Measurements from ENCODE around the gene NEMP1.
A peak's percentile ranks its signal among the peaks of the same experiment; 100 is the strongest.
"Not testable (repeated sequence)": the region's sequence is repeated elsewhere in the genome, so short reads cannot be mapped to it uniquely, and the experiment has no call there.

NEMP1 gene, protein sequence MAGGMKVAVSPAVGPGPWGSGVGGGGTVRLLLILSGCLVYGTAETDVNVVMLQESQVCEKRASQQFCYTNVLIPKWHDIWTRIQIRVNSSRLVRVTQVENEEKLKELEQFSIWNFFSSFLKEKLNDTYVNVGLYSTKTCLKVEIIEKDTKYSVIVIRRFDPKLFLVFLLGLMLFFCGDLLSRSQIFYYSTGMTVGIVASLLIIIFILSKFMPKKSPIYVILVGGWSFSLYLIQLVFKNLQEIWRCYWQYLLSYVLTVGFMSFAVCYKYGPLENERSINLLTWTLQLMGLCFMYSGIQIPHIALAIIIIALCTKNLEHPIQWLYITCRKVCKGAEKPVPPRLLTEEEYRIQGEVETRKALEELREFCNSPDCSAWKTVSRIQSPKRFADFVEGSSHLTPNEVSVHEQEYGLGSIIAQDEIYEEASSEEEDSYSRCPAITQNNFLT

DNA sequence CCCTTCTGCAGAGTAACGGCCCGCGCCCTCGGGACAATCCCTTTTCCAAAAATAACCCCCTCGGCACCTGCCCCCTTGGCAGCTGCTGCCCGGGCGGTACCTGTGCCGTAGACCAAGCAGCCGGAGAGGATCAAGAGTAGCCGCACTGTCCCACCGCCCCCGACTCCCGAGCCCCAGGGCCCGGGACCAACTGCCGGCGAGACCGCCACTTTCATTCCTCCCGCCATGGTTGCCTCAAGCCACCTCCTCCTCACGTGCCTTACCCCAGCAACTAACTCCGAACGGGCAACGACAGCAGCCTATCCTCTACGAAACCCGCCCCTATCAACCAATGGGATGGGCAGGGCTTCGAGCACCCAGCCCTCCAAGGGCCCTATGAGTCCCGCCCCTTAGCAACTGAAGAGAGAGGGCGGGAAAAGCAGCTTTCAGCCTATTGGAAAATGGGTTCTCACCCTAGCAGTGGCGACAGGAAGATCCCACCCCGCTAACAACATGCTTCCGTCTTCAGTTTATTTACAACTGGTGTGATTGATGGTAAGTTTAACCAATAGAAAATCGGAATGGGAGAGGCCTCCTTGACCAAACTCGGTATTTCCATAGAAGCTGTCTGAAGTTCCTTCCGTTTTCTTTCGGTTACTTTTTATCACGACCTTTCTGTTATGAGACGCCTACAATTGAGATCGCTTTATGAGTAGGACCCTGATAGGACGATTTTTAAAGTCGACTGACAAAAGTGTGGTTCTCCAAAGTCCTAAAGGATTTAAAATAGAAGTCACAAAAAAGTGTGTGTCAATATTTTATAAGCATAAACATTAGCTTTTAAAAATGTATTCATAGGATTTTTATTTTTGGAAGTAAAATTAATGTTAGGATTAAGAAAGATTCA lies at the start of gene NEMP1:
NEMP1 (minus strand) TSS at position 273 of the 886 bp plus-strand sequence; CDS start at position 227, 46 bp downstream.
- peak; percentile 100 for DNase-seq

DNA sequence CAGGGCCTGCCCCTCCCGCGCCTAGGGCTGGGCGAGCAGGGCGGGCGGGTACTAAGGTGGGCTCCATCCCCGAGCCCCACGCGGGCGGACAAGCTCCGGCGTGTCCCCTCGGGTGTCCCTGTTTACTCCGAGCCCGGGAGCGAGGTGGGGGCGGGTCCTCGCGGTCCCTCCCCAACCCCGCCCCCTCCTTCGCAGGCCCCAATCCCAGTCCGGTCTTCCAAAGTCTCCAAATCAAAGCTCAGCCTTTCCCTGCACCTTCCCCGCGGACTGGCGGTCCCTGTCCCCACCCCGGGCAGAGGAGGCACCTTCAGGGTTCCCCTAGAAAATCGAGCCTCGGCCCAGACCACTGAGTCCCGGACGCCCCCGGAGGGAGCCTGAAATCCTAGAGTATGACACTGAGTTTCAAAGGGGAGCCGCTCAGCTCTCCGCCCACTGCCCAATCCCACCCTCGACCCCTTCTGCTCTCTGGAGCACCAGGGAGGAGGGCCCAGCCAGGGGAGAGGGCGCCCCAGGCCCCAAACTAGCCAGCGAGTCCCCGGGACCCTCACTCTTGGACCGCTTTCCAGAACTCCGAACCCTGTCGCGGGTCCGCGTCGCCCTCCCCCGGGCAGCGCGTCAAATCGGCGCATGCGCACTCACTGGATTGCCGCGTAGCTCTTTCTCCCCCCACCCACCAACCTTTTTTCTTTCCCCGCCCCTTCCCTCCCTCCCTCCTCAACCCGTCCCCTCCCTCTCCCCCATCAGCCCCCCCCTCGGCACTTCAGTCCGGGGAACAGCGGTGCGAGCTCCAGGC lies 49.3 kb upstream of the NEMP1 start, which contains the start of gene LRP1:
LRP1 (plus strand) TSS at position 758 of the 793 bp plus-strand sequence. CDS start 482 bp downstream, outside the sequence.
- no peak for DNase-seq

DNA sequence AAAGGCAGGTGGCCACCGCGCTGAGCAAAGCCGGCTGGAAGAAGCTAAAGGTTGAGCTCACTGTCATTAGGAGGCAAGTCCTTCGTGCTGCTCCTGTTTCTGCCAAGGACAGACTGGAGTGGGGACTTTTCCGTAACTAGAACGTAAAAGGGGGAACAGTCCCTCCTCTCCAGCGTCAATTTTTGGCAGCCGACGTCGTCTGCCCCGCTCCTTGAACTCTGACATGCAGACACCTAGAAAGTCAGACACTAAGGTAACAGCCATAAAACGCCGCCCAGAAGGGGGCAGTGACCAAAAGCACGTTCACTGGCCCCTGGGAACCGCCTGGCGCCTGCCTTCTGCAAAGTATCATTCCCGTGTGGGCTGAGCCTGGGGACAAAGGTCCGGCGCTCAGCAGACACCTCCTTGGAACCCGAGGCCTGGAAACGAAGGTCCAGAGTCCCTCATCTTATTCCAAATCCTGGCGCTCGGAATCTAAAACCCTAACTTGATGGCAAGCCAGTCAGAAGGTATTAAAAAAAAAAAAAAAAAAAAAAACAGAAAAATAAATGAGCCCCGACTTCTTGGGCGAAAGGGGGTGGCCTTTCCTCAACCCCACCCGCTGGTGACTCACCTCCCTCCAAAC lies 48.6 kb upstream of the NEMP1 start:
- peak; percentile 27 for DNase-seq

DNA sequence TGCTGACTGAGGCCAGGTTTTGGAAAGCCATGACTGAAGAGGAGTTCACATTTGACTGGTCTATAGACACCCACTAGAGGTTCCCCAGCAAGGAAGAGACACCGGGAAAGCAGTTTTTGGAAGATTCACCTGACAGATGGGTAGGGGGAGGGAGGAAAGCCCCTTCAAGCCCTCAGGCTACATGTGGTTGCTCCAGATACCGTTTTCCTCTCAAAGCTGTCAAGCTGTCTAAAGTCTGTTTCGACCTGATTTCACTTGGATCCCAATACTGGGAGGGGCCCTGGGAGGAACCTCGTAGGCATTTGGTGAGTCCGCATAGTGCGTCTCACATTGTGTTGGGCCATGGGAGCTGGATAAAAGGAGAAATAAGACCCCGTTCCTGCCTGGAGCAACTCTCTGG lies 48.0 kb upstream of the NEMP1 start:
- no peak for DNase-seq

- DNase-seq = no peak
Measured at GRCh38 chr12:57126061-57126460, 47.5 kb upstream of the NEMP1 start.

- DNase-seq = peak; percentile 65
Measured at GRCh38 chr12:57124261-57124877, 45.8 kb upstream of the NEMP1 start.

DNA sequence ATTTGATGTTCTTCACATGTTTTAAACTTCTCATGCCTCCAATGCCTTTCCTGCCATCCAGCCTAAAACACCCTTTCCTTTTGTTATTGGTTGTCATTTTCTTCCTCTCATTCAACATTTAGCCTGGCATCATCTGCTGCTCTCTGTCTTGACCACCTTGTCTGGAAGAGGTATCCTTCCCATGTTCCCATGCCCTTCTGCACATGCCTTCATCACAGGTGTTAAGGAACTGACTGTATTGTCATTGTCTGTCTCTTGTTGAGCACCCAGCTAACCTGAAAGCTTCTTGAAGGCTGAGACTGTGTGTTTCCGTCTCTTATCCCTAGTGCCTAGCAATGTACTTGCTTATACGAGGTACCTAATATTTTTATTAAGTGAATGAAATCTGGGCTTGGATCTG lies 45.2 kb upstream of the NEMP1 start:
- DNase-seq = no peak

GRCh38 chr12:57120718-57121117 lies 42.1 kb upstream of the NEMP1 start:
- not testable (repeated sequence) for DNase-seq

DNA sequence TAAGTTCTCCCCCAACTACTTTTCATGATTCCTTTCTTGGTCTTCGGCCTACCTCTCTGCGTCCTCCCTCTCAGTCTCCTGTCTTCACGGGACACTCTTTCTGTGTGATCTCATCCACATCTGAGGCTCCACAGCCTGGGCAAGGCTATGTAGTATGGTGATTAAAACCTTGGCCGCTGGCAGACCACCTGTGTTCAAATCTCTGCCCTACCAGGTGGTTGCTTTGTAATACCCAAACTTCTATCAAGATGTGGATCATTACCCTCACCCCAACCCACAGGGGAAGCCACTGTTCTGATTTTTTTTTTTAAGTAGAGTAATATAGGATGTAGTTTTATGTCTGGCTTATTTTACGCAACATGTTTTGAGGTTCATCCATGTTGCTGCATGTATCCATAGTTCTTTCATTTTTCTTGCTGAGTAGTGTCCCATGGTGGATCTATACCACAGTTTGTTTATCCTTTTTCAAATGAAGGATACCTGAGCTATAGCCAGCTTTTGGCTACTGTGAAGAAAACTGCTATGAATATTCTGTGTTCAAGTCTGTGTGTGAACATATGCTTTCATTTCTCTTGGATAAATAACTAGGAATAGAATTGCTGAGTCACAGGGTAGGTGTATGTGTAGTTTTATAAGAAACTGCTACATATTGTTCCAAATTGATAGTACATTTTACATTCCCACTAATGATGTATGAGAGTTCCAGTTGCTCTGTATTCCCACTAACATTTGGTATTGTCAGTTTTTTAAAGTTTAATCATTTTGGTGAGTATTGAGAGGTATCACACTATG lies 40.9 kb upstream of the NEMP1 start:
- no peak for DNase-seq

DNA sequence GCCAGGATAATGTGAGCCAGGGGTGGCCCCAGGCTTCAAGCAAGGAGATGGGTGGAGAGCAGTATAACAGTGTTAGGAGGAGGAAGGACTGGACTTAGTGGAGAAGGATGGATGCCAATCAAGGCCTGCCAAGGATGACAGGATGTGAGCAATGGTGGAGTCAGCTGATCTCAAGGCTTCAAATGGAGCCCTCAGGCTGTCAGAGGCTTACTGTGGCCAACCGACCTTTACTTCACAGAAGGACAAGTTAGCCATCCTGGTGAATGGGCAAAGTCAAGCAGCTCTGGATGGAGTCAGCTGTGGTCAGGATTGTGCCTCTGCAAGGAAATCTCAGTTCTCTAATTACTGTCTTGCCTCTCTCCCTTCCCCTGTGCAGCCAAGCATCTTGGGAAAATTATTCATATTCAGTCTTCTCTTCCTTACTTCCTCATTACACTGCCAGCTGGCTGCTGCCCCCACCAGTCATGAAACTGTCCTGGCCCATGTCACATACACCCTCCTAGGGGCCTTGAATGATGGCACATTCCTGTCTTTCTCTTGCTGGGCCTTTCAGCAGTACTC lies 40.2 kb upstream of the NEMP1 start:
- peak; percentile 82 for DNase-seq

DNA sequence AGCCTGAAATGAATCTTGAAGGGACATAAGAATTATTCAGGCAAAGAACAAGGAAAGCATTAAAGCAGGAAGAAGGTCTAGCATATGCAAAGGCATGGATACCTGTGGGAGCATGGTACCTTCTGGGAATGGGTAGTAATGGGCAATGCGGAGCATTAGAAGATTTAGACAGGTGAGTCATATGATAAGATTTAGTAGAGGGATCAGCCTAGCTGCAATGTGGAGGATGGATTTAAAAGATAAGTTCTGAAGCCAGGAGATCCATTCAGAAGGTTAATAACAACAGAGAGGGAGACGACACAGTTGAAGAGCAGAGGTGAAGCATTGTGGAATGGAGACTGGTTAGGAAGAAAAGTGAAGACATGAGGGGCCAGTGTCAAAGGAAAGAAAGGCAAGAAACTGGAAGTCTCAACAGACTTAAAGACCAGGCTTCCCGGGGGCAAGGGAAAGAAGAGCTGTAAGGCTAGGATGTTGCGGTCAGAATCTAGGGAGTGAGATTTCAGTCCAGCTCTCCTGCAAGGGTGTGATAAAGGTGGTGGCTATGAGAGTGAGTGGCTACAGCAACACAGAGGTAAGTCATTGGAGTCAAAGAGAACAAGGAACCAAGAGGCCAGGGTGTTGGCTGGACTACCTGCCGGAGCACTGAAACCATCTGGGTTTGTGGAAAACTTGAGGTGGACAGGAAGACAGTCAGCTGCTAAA lies 38.1 kb upstream of the NEMP1 start:
- DNase-seq = no peak

DNA sequence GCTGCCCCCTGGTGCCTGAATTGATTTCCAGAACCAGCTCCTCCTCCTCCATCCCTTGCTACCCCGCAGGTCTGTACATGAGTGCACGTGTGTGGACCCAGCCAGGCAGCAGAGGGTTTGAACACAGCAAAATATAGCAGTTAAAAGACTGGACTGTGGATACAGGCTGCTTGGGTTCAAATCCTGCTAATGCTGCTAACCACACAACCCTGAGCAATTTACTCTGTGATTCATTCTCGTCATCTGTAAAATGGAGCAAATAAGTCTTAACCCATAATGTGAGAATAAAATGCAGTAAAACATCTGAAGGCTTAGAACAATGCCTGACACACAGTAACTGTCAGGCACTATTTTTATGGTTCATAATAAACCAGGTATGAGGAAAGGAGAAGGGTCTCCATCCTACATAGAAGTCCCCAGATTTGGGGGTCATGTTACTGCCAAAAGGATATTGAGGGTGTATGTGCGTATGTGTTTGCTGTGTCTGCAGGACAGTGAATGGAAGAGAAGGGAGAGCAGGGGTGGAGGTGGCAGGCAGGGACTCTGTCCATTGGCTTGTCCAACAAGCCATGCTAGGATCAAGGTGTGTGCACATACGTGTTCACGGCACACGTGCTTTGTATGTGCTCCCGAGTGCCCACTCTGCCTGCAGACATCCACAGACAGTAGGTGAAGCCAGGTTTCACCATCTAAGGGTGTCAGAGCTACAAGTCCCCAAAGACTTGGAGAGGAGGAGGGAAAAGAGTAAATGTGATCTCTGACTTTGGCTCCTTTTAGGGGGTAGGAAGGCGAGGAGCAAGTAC lies 34.1 kb upstream of the NEMP1 start:
- DNase-seq = no peak

DNA sequence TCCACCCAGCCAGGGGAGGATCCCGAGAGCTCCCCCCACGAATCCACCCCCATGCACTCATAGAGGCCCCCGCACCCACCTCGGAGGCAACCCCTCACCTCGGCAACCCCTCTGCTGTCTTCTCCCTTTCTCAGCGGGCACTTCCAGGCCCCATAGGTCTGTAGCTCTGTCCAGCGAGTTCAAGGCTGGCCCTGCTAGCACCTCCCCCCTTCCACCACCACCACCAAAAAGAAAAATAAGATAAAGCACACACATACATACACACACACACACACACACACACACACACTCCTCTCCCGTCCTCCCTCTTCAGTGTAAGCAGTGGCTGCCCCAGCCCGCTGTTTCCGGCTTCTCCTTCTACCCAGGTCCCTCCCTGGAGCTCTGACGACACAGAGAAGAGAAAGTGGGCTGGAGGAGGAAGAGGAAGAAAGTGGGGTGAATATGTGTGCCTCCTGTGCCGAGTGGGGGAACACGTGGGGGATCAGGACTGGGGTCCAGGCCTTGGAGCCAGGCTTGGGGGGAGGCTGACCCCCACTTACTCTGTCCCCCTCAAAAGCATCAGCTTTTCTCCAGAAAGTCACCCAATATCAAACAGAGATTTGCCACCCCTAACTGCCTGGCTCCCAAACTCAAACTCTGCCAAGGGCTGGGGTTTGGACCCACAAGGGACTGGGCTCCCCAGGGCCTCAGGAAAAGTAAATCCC lies 32.6 kb upstream of the NEMP1 start, which contains the start of gene STAT6:
STAT6 (minus strand) TSS at position 332 of the 704 bp plus-strand sequence. CDS start 3,084 bp downstream, outside the sequence.
- peak; percentile 94 for DNase-seq

DNA sequence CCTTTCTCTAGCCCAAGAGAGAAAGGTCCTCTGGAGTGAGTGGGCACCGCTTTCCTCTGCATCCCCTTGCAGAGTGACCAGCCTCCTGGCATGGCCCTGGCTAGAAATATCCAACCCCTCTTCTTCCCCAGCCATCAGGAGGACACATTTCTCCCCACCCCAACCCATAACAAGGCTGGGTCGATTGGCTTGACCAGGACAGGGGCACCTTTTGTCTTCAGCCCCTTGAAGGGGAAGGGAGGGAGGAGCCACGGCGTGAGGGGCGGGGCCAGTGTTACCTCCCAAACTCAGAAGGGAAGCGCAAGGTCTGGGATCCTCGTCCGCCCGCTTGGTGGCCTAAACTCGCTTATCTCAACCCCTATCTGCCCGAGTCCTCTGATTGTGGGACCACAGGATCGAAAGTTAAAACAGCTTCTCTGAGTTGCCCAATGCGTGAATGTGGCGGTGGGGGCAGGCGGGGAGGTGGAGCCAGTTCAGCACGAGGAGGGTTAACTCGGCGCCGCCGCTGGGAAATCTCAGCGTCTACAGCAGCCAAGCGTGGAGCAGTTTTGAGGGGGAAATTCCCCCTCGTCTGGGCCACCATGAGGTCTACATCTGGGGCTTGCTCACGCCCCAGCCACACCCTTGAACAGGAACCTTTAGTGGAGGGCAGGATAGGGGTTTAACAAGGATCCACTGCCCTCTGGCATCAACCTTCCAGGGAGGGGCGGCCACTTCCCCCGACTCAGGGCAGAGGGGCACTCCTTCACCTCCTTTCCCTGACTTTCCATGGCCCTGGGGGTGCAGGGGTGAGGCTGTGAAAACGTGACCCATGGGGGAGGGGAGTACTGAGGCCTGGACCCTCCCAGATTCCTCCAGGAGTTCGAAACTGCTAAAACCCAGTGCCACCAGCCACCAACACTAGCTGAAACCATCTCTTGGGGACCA lies 31.8 kb upstream of the NEMP1 start:
- DNase-seq = peak; percentile 92

DNA sequence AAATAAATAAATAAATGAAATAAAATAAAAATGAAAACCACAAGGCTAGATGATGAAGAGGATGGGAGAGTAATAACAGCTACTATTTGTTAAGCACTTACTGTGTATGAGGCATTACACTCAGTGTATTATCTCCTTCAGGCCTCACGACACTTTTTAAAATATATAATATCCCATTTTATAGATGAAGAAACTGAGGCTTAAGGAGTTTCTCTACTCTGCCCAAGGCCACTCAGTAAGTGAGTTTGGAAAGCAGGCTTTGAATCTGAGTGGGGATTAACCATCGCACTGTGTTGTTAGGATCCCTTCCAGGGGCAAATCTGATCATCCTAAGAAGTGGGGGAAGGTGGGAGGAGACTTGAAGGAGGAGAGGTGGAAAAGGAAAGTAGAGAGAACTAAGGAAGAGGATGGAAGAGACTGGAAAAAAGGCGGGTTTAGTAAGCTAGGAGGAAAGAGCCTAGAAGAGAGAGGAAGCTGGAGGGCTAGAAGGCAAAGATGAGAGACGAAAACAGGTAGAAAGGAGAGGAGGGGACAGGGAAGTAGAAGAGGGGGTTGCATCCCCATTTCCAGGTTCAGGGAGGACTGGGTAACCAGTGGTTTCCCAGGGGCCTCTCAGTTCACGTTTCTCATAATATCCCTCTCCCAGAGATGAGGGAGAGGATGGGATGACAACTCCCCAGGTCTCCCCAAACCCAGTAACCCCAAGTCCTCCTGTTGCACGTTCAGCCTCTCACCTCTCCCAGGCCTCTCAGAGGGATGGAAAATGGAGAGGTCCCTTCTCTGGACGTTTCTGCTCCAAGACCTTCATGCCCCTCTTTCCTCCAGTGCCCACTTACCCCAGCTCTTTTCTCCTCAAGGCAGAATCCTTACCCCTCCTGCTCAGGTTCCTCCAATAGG lies 30.9 kb upstream of the NEMP1 start:
- no peak for DNase-seq
